Omental fat pad (tissue), 4 donors: Measurements from ENCODE around the gene NOXA1. TPM values are rescaled to one million over a fixed set of nuclear protein-coding genes. Genes with fewer than 3 reads are reported as not detected.

Experiments
- ATAC-seq: fragments of 150-250 bp; one replicate; pipeline ENCODE4 v1.9.1; 2016; ENCODE audit warnings: mild to moderate bottlenecking, moderate library complexity; ENCODE audit not compliant: low FRiP score
- DNase-seq: peaks from one replicate; pipeline ENCODE4 v3.0.0-alpha.2; 2019; ENCODE audit warnings: low spot score
- total RNA-seq, 4 donors: library from RNA; depleted of rRNA; stranded (reverse); fragments of >200 nt; gene quantifications; one replicate each; pipeline ENCODE4 v1.1.0, GENCODE V29; 2016
- TF ChIP-seq, protein P1 (sequence below), 3 donors: fragments of 450-650 bp; IDR thresholded peaks; one replicate each; pipeline ENCODE4 v1.5.1; 2016 to 2017; ENCODE audit warnings: antibody characterized with exemption in 3 of 3, mild to moderate bottlenecking in 3 of 3, moderate library complexity in 2 of 3

The NOXA1 gene
- total RNA-seq, 4 donors from 2014 or later: 0.84 to 3.8 (median 2.1) TPM

- no peak for DNase-seq
- ATAC-seq: peak; percentile 43
- TF ChIP-seq, protein P1, sequence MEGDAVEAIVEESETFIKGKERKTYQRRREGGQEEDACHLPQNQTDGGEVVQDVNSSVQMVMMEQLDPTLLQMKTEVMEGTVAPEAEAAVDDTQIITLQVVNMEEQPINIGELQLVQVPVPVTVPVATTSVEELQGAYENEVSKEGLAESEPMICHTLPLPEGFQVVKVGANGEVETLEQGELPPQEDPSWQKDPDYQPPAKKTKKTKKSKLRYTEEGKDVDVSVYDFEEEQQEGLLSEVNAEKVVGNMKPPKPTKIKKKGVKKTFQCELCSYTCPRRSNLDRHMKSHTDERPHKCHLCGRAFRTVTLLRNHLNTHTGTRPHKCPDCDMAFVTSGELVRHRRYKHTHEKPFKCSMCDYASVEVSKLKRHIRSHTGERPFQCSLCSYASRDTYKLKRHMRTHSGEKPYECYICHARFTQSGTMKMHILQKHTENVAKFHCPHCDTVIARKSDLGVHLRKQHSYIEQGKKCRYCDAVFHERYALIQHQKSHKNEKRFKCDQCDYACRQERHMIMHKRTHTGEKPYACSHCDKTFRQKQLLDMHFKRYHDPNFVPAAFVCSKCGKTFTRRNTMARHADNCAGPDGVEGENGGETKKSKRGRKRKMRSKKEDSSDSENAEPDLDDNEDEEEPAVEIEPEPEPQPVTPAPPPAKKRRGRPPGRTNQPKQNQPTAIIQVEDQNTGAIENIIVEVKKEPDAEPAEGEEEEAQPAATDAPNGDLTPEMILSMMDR (IDR thresholded peaks at IDR 0.05): no peak
These were observed 18.2 kb downstream of the NOXA1 start, which contains the start of gene ENTPD8 for GRCh38 chr9:137441289-137441934. Gene ENTPD8, minus strand, starts transcription at chr9:137441357. Its CDS starts 3,072 bp downstream, at chr9:137438285.

DNA sequence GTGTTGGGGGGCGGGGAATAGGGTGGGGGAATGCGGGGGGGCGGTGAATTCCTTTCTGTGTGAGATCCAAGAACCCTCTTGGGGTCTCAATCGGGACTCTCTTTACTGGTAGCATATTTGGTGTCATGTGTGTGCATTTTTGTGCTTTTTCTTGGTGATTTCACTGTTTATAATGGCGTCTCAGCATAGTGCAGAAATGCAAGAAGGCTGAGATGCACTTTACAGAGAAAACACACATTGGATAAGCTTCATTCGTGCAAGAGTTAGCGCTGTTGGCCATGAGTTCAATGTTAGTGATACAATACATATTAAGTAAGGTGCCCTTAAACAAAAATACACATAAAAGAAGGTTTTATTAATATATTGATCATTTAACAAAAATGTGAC lies 18.7 kb downstream of the NOXA1 start:
- DNase-seq: no peak
- TF ChIP-seq, protein P1 (IDR thresholded peaks at IDR 0.05): no peak
- ATAC-seq: no peak

DNA sequence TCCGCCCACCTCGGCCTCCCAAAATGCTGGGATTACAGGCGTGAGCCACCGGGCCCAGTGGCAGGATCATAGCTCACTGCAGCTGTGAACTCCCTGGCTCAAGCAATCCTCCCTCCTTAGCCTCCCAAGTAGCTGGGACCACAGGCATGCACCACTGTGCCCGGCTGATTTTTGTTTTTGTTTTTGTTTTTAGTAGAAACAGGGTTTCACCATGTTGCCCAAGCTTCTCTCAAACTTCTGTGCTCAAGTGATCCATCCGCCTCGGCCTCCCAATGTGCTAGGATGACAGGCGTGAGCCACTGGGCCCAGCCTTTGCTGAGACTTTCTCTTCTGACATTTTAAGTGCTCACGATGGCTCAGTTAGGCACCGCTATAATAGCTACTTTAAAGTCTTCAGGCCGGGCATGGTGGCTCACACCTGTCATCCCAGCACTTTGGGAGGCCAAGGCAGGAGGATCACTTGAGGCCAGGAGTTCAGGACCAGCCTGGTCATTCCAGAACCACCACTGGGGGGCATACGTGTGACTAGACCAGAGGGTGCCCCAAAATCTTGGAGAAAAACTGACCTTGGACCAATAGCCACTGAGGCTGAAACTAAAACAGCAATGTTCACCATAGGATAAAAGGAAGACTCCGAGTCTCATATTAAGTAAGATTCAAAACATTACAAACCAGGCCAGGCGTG lies 21.1 kb downstream of the NOXA1 start:
- DNase-seq (no peak), ATAC-seq (no peak)
- TF ChIP-seq, protein P1 (IDR thresholded peaks at IDR 0.05): no peak

DNA sequence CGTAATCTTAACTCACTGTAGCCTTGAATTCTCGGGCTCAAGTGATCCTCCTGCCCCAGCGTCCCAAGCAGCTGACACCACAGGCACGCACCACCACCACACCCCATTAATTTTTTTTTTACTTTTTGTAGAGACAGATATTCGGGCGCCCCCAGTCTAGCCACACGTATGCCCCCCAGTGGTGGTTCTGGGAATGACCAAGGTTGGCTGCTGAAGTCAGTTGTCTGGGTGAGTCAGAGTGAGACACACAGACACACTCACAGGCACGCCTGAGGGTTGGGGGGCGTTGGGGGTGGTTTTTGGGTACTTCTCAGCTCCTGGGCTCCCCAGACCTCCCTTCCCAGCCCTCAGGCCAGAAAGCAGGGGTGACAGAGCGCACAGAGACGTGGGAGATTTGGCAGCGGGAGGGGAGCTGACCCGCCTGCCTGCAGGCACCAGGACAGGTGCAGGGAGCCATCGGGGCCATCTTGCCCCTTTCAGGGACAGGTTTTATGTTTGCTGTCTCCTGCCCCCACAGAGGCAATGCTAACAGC lies 22.1 kb downstream of the NOXA1 start:
- ATAC-seq (peak; percentile 85), DNase-seq (peak; percentile 98)
- TF ChIP-seq, protein P1 (IDR thresholded peaks at IDR 0.05): peak in 2 of 3 donors; percentile 41 to 46

DNA sequence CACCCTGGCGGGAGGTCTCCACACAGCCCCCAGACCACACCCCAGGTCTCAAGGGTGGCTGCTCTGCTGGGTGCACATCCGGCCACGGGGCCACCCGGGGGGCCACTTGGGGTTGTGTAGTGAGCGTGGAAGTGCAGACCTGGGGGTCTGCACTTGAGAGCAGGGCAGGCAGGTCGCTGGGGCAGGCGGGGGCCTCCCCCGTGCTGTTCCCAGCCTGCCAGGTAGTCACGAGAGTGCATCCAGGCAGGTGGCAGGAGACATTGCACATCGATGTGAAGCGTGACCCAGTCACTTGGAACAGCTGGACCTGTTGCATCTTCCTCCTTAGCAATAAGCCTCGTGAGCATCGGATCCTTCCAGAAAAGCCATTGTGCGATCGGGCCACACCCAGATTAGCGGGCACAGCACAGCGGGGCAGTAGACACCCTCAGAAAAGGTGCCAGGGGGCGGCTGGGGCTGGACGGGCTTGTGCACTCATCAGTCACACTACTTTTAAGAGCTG lies 22.8 kb downstream of the NOXA1 start:
- TF ChIP-seq, protein P1 (IDR thresholded peaks at IDR 0.05): no peak
- DNase-seq (no peak), ATAC-seq (no peak)

DNA sequence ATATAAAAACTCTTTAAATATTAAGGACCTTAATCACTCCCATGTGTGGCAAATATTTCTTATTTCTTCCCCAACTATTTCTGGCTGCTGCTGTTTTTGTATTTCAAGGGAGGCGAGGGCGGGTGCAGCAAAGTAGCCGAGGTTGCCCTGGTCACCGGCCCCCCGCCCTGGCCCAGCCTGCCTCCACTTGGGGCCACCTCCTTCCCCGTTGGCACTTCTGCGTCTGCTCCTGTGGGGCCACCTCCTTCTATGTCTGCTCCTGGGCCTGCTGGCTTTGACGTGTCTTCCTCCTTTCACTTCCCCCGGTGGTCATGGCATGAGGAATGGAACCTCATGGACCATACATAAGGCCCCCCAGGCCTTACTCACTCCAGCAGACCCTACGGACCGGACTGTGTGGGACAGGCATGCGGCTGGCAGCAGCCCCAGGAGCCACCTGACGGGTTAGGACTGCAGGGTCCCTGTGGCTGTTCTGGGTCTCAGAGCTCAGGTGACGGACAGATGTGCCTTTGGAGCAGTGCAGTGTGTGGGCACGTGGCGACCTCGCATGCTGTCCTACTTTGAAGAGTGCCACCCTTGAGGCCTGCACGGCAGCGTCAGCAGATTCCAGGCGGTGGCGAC lies 23.8 kb downstream of the NOXA1 start:
- no peak for ATAC-seq

More for the DNA sequence above, 23.8 kb downstream of the NOXA1 start:
- TF ChIP-seq, protein P1 (IDR thresholded peaks at IDR 0.05): no peak
- no peak for DNase-seq
